HepG2 (cell line): ENCODE results near the gene KRTAP10-9. TPM values are rescaled to one million over a fixed set of nuclear protein-coding genes. Genes with fewer than 3 reads are reported as not detected.

Experiments
- ATF1 ChIP-seq: IDR thresholded peaks from 2 replicates; pipeline ENCODE4 v1.6.1; 2016; ENCODE audit warnings: mild to moderate bottlenecking, control low read depth
- CBFB ChIP-seq: sonication (generic); formaldehyde crosslinking; IDR thresholded peaks from 2 replicates; pipeline ENCODE4 v1.4.0; 2020; ENCODE audit warnings: missing genetic modification reagents
- MAFF ChIP-seq: IDR thresholded peaks from 2 replicates; pipeline ENCODE4 v1.6.1; 2011; ENCODE audit warnings: low read depth, low read length, improper control_type of control experiment
- MAX ChIP-seq: IDR thresholded peaks from 2 replicates; pipeline ENCODE4 v1.6.1; 2012; ENCODE audit warnings: inconsistent platforms
- MAZ ChIP-seq, 2 experiments: sonication (generic) in 1 of 2; formaldehyde crosslinking in 1 of 2; IDR thresholded peaks; 2 replicates each; pipeline versions ENCODE4 v1.5.0 to v1.6.1; 2012 to 2020; ENCODE audit warnings: low read depth in 2 of 2, mild to moderate bottlenecking in 2 of 2, borderline replicate concordance in 1 of 2, improper control_type of control experiment in 1 of 2, low read length in 1 of 2, missing genetic modification reagents in 1 of 2, moderate library complexity in 1 of 2
- PITX1 ChIP-seq: sonication (generic); formaldehyde crosslinking; IDR thresholded peaks from 2 replicates; pipeline ENCODE4 v1.5.1; 2020; ENCODE audit warnings: mild to moderate bottlenecking, missing genetic modification reagents
- PLRG1 ChIP-seq: fragments of 450-650 bp; conservative IDR thresholded peaks from 2 replicates; pipeline ENCODE4 v1.6.1; 2016
- POLR2G ChIP-seq: fragments of 200-400 bp; formaldehyde crosslinking; IDR thresholded peaks from 2 replicates; pipeline ENCODE4 v1.6.1; 2018; ENCODE audit warnings: mild to moderate bottlenecking, low read depth, low read length, moderate library complexity
- PTBP1 ChIP-seq: fragments of 200-400 bp; formaldehyde crosslinking; IDR thresholded peaks from 2 replicates; pipeline ENCODE4 v1.6.1; 2018; ENCODE audit warnings: low read length, low read depth; ENCODE audit not compliant: poor library complexity, severe bottlenecking
- SSRP1 ChIP-seq: IDR thresholded peaks from 2 replicates; pipeline ENCODE4 v1.6.1; 2016; ENCODE audit warnings: control low read depth
- WIZ ChIP-seq: sonication (generic); formaldehyde crosslinking; IDR thresholded peaks from 2 replicates; pipeline ENCODE4 v1.5.1; 2020; ENCODE audit warnings: mild to moderate bottlenecking, missing genetic modification reagents
- ZMYM4 ChIP-seq: sonication (generic); formaldehyde crosslinking; IDR thresholded peaks from 2 replicates; pipeline ENCODE4 v1.8.1; 2023; ENCODE audit warnings: mild to moderate bottlenecking, missing genetic modification reagents
- ZNF18 ChIP-seq: sonication (generic); formaldehyde crosslinking; IDR thresholded peaks from 2 replicates; pipeline ENCODE4 v1.8.0; 2022; ENCODE audit warnings: mild to moderate bottlenecking, missing genetic modification reagents; ENCODE audit not compliant: insufficient replicate concordance
- ZNF441 ChIP-seq: sonication (generic); formaldehyde crosslinking; IDR thresholded peaks from 2 replicates; pipeline ENCODE4 v1.7.0; 2021; ENCODE audit warnings: missing genetic modification reagents, borderline replicate concordance
- ZNF547 ChIP-seq: sonication (generic); formaldehyde crosslinking; IDR thresholded peaks from 2 replicates; pipeline ENCODE4 v1.5.1; 2020; ENCODE audit warnings: mild to moderate bottlenecking, missing genetic modification reagents
- ZNF567 ChIP-seq: sonication (generic); formaldehyde crosslinking; IDR thresholded peaks from 2 replicates; pipeline ENCODE4 v1.8.1; 2023; ENCODE audit warnings: mild to moderate bottlenecking, missing genetic modification reagents, borderline replicate concordance
- ZNF883 ChIP-seq: sonication (generic); formaldehyde crosslinking; IDR thresholded peaks from 2 replicates; pipeline ENCODE4 v1.5.1; 2020; ENCODE audit warnings: mild to moderate bottlenecking, missing genetic modification reagents; ENCODE audit errors: not compliant biosample characterization
- polyA plus RNA-seq, 8 experiments: library from polyadenylated mRNA; depleted of rRNA in 3 of 8; stranded (reverse) in 7 of 8; unstranded in 1 of 8; fragments of >200 nt; fragmentation: Illumina TruSeq in 4 of 8; extraction: Trizol in 4 of 8; gene quantifications; 2 replicates each; pipeline versions ENCODE4 v1.2.1 to v1.2.3, GENCODE V29; 2011 to 2016; ENCODE audit warnings: low read depth in 4 of 8, missing spikeins in 1 of 8, mixed read lengths in 1 of 8; ENCODE audit not compliant: insufficient read depth in 1 of 8
- total RNA-seq, 5 experiments: library from RNA; depleted of rRNA; stranded (reverse); fragments of >200 nt; fragmentation: Illumina TruSeq; extraction: Trizol; gene quantifications; 2 replicates each; pipeline ENCODE4 v1.2.3, GENCODE V29; 2016; ENCODE audit warnings: low read depth in 1 of 5
- TF ChIP-seq, protein P1 (sequence below): IDR thresholded peaks from 2 replicates; pipeline ENCODE4 v1.6.1; 2016; ENCODE audit warnings: missing compliant biosample characterization, missing genetic modification reagents, borderline replicate concordance
- TF ChIP-seq, protein P2 (sequence below): sonication (generic); formaldehyde crosslinking; IDR thresholded peaks from 2 replicates; pipeline ENCODE4 v1.4.0; 2020; ENCODE audit warnings: missing genetic modification reagents; ENCODE audit errors: not compliant biosample characterization
- TF ChIP-seq, protein P3 (sequence below): IDR thresholded peaks from 2 replicates; pipeline ENCODE4 v1.6.1; 2018; ENCODE audit warnings: missing genetic modification reagents
- TF ChIP-seq, protein P4 (sequence below): IDR thresholded peaks from 2 replicates; pipeline ENCODE4 v1.6.1; 2016; ENCODE audit warnings: low read depth, missing genetic modification reagents, missing compliant biosample characterization

KRTAP10-9 gene
- total and polyA plus RNA-seq, 2 of the 13 experiments (the other 11 are each of a cell fraction or from before 2014, with no cell fraction given): not detected

DNA sequence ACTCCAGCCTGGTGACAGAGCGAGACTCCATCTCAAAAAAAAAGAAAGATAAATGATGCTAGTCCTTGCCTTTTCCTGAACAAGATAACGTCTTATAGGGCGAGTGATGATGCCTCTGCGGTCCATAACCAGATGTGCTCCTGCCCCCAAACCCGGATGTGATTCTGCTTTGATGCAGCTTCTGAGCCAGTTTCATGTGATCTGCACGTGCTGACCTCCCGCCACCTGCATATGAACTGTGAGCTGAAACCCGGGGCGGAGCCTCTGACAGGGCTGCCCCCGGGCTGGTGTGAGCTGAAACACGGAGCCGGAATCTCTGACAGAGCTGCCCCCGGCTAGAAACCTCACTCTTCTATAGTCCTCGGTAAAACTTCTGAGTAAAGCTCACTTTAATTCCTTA lies 26.2 kb downstream of the KRTAP10-9 start (continued):
- TF ChIP-seq, protein P1, sequence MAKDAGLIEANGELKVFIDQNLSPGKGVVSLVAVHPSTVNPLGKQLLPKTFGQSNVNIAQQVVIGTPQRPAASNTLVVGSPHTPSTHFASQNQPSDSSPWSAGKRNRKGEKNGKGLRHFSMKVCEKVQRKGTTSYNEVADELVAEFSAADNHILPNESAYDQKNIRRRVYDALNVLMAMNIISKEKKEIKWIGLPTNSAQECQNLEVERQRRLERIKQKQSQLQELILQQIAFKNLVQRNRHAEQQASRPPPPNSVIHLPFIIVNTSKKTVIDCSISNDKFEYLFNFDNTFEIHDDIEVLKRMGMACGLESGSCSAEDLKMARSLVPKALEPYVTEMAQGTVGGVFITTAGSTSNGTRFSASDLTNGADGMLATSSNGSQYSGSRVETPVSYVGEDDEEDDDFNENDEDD (CRISPR knock-in tag): peak; percentile 58; the same call in 1 of the 2 replicates
- no peak for TF ChIP-seq PITX1 (CRISPR knock-in tag)
- no peak for TF ChIP-seq SSRP1 (CRISPR knock-in tag)
- TF ChIP-seq, protein P2, sequence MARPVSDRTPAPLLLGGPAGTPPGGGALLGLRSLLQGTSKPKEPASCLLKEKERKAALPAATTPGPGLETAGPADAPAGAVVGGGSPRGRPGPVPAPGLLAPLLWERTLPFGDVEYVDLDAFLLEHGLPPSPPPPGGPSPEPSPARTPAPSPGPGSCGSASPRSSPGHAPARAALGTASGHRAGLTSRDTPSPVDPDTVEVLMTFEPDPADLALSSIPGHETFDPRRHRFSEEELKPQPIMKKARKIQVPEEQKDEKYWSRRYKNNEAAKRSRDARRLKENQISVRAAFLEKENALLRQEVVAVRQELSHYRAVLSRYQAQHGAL (CRISPR knock-in tag): no peak
- TF ChIP-seq MAX: peak; percentile 72
- TF ChIP-seq WIZ (CRISPR knock-in tag): no peak
- TF ChIP-seq ZNF547: no peak
- TF ChIP-seq CBFB (CRISPR knock-in tag): no peak
- TF ChIP-seq POLR2G: no peak
- TF ChIP-seq, protein P3, sequence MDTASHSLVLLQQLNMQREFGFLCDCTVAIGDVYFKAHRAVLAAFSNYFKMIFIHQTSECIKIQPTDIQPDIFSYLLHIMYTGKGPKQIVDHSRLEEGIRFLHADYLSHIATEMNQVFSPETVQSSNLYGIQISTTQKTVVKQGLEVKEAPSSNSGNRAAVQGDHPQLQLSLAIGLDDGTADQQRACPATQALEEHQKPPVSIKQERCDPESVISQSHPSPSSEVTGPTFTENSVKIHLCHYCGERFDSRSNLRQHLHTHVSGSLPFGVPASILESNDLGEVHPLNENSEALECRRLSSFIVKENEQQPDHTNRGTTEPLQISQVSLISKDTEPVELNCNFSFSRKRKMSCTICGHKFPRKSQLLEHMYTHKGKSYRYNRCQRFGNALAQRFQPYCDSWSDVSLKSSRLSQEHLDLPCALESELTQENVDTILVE (CRISPR knock-in tag): no peak
- no peak for TF ChIP-seq MAFF
- TF ChIP-seq ZMYM4: no peak
- no peak for TF ChIP-seq MAZ (IDR thresholded peaks at IDR 0.05; ENCODE audit: borderline replicate concordance, low read depth, low read length)
- 0 out of 2 replicates have a peak, but pooled peaks have one; percentile 29 for TF ChIP-seq MAZ (CRISPR knock-in tag; IDR thresholded peaks at IDR 0.05; ENCODE audit: low read depth)
- TF ChIP-seq ZNF567 (CRISPR knock-in tag): no peak
- TF ChIP-seq ATF1 (CRISPR knock-in tag): no peak
- no peak for TF ChIP-seq ZNF18 (CRISPR knock-in tag)
- TF ChIP-seq, protein P4, sequence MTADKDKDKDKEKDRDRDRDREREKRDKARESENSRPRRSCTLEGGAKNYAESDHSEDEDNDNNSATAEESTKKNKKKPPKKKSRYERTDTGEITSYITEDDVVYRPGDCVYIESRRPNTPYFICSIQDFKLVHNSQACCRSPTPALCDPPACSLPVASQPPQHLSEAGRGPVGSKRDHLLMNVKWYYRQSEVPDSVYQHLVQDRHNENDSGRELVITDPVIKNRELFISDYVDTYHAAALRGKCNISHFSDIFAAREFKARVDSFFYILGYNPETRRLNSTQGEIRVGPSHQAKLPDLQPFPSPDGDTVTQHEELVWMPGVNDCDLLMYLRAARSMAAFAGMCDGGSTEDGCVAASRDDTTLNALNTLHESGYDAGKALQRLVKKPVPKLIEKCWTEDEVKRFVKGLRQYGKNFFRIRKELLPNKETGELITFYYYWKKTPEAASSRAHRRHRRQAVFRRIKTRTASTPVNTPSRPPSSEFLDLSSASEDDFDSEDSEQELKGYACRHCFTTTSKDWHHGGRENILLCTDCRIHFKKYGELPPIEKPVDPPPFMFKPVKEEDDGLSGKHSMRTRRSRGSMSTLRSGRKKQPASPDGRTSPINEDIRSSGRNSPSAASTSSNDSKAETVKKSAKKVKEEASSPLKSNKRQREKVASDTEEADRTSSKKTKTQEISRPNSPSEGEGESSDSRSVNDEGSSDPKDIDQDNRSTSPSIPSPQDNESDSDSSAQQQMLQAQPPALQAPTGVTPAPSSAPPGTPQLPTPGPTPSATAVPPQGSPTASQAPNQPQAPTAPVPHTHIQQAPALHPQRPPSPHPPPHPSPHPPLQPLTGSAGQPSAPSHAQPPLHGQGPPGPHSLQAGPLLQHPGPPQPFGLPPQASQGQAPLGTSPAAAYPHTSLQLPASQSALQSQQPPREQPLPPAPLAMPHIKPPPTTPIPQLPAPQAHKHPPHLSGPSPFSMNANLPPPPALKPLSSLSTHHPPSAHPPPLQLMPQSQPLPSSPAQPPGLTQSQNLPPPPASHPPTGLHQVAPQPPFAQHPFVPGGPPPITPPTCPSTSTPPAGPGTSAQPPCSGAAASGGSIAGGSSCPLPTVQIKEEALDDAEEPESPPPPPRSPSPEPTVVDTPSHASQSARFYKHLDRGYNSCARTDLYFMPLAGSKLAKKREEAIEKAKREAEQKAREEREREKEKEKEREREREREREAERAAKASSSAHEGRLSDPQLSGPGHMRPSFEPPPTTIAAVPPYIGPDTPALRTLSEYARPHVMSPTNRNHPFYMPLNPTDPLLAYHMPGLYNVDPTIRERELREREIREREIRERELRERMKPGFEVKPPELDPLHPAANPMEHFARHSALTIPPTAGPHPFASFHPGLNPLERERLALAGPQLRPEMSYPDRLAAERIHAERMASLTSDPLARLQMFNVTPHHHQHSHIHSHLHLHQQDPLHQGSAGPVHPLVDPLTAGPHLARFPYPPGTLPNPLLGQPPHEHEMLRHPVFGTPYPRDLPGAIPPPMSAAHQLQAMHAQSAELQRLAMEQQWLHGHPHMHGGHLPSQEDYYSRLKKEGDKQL (CRISPR knock-in tag): no peak
- TF ChIP-seq ZNF883 (CRISPR knock-in tag): no peak
- no peak for TF ChIP-seq ZNF441 (CRISPR knock-in tag)
- TF ChIP-seq PLRG1: no peak
- TF ChIP-seq PTBP1: no peak
